GM12875 (cell line): ENCODE measurements around the gene CACNB3.
"Not testable (repeated sequence)": the region's sequence is repeated elsewhere in the genome, so short reads cannot be mapped to it uniquely, and the experiment has no call there.

ENCODE experiments used
- H3K4me3 ChIP-seq: one replicate; pipeline ENCODE4 v1.5.1; 2011; ENCODE audit warnings: low read depth, low read length, control low read depth
- CTCF ChIP-seq: IDR thresholded peaks from 2 replicates; pipeline ENCODE4 v1.5.1; 2011; ENCODE audit warnings: low read depth, mild to moderate bottlenecking, control low read depth, inconsistent platforms, low read length, moderate library complexity, borderline replicate concordance; ENCODE audit not compliant: insufficient read depth

The CACNB3 gene

GRCh38 chr12:48857278-48857994, 39.1 kb downstream of the CACNB3 start:
- TF ChIP-seq CTCF: no peak
- no peak overlapping the region for H3K4me3 ChIP-seq

- no peak overlapping the region for H3K4me3 ChIP-seq
- TF ChIP-seq CTCF: no peak
Measured at GRCh38 chr12:48858043-48858442, 39.7 kb downstream of the CACNB3 start.

GRCh38 chr12:48859607-48860006, 41.3 kb downstream of the CACNB3 start:
- no peak for TF ChIP-seq CTCF
- no peak overlapping the region for H3K4me3 ChIP-seq

- H3K4me3 ChIP-seq: not testable (repeated sequence)
Measured at GRCh38 chr12:48860236-48860635, 41.9 kb downstream of the CACNB3 start.

GRCh38 chr12:48861111-48861510, 42.8 kb downstream of the CACNB3 start:
- H3K4me3 ChIP-seq: no peak overlapping the region
- TF ChIP-seq CTCF: no peak

- no peak for TF ChIP-seq CTCF
- no peak overlapping the region for H3K4me3 ChIP-seq
Measured at GRCh38 chr12:48862760-48863159, 44.5 kb downstream of the CACNB3 start.

- no peak for TF ChIP-seq CTCF
- H3K4me3 ChIP-seq: no peak overlapping the region
Measured at GRCh38 chr12:48863291-48863690, 45.0 kb downstream of the CACNB3 start.
